ENCODE results near the gene MSN.

The MSN gene

GRCh38 chrX:65697915-65698796, 30.7 kb downstream of the MSN start:
- H3K4me3 ChIP-seq (ENCODE audit: low read depth, low read length) = no peak overlapping the region
- no peak for TF ChIP-seq CTCF (IDR thresholded peaks at IDR 0.05; ENCODE audit: low read depth, low read length)

GRCh38 chrX:65702956-65703355, 35.5 kb downstream of the MSN start:
- no peak overlapping the region for H3K4me3 ChIP-seq (ENCODE audit: low read depth, low read length)
- no peak for TF ChIP-seq CTCF (IDR thresholded peaks at IDR 0.05; ENCODE audit: low read depth, low read length)

- TF ChIP-seq CTCF (IDR thresholded peaks at IDR 0.05; ENCODE audit: low read depth, low read length) = no peak
- no peak overlapping the region for H3K4me3 ChIP-seq (ENCODE audit: low read depth, low read length)
Measured at GRCh38 chrX:65705439-65705838, 38.0 kb downstream of the MSN start.

DNA sequence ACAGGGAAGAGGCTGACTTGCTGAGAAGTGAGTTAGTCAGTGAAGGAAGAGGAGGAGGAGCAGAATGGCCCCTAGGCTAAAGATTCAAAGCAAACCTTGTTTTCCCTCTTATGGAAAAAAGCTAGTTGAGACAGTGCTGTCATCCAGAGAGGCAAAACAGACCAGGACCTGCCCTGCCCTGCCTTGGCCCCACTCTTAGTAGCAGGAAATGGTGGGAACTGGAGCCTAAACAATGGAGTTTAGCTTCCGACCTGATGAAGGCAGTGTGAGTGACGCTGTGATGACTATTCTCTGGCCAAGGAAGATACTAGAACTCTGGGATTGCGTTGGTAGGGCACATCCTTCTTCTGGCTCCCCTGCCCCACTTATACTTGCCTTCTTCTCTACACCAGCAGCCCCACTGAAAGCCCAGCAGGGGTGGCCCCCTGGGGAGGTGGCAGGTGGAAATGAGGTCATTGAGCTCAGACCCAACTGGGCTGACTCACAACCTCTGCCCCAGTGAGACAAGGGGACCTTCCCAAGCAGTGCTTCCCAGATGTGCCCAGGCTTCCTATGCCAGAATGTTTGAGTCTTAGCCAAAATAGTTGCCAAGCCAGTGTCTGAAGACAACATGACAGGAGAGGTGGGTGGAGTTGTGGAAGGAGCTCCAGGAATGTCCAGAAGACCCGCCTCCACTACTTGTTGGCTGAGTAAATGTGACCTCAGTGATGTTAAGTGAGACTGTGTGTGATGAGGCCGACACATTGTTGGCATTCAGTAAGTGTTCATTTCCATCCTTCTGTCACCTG, 38.8 kb downstream of the MSN start:
- no peak overlapping the region for H3K4me3 ChIP-seq (ENCODE audit: low read depth, low read length)
- no peak for TF ChIP-seq CTCF (IDR thresholded peaks at IDR 0.05; ENCODE audit: low read depth, low read length)

- H3K4me3 ChIP-seq (ENCODE audit: low read depth, low read length) = no peak overlapping the region
- no peak for TF ChIP-seq CTCF (IDR thresholded peaks at IDR 0.05; ENCODE audit: low read depth, low read length)
Measured at GRCh38 chrX:65707151-65707550, 39.7 kb downstream of the MSN start.

DNA sequence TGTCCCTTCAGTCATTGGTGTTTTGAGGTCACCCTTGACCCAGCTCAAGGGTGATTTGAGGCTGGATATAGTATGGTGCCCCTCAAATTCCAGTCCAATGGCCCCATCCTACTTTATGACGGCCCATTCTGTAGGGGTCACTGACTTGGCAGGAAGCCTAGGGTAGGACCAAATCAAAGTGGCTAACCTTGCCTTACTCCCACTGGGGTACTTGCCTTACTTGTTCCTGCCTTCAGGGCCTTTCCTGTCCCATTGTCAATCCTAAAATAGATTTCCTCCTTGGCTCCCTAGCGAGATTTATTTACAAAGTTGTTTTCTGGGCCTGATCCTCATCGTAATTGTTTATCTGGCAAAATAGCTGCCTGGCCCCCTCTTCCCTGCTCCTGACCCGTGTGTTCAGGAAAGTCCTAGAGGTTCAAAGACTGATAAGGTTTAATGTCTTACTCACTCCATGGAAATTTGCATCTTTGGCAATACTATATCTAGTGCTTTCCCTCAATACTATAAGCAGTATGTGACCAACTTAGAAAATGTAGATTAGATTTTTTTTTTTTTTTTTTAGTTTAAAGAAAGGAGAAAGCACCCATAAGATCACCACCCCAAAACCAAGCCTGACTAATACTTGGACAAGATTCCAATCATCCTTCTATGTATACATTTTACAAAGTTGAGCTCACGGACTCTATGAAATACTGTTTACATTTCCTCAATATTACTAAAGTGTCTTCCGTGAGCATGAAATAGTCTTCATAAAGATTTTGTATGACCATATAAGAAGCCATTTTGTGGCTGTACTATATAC, 44.8 kb downstream of the MSN start:
- TF ChIP-seq CTCF (IDR thresholded peaks at IDR 0.05; ENCODE audit: low read depth, low read length) = no peak
- H3K4me3 ChIP-seq (ENCODE audit: low read depth, low read length) = no peak overlapping the region

Data from WI38 (cell line).